H1 (cell line): ENCODE measurements around the gene NAV2. TPM values are rescaled to one million over a fixed set of nuclear protein-coding genes. Genes with fewer than 3 reads are reported as not detected.

Source experiments
- CTCF ChIA-PET: fragments of 300-600 bp; sonication (Branson Sonifier 250); formaldehyde crosslinking; loops from one replicate; lab custom pipeline; 2021; ENCODE audit not compliant: partially characterized antibody; lab: Charles Lee
- POLR2A ChIA-PET: fragments of 300-600 bp; sonication (Branson Sonifier 250); formaldehyde crosslinking; loops from one replicate; lab custom pipeline; 2021; ENCODE audit warnings: inconsistent platforms; ENCODE audit not compliant: partially characterized antibody; lab: Charles Lee
- DNase-seq, 2 experiments: peaks; one replicate each; pipeline versions ENCODE4 v3.0.0 to v3.0.0-alpha.2; 2010 to 2022; ENCODE audit warnings: low spot score in 2 of 2, low read depth in 1 of 2, mixed read lengths in 1 of 2
- FAIRE-seq: peaks from 2 replicates; lab custom pipeline; 2011; peaks lifted over from hg19 to GRCh38; lab: Jason Lieb, UNC
- H2AFZ ChIP-seq: 2 replicates; pipeline ENCODE4 v1.8.1; 2012; ENCODE audit warnings: low read length, inconsistent platforms
- H2AK5ac ChIP-seq: 2 replicates; pipeline ENCODE4 v1.6.1; 2013; ENCODE audit warnings: low read depth, low read length
- H2BK120ac ChIP-seq: replicated peaks from 2 replicates; pipeline ENCODE3; 2013; ENCODE audit warnings: low read depth, low read length, inconsistent platforms
- H2BK12ac ChIP-seq: 2 replicates; pipeline ENCODE4 v1.6.1; 2013; ENCODE audit warnings: low read depth, low read length
- H2BK15ac ChIP-seq: 2 replicates; pipeline ENCODE4 v1.6.1; 2013; ENCODE audit warnings: low read length
- H2BK20ac ChIP-seq: 2 replicates; pipeline ENCODE4 v1.6.1; 2013; ENCODE audit warnings: low read length
- H2BK5ac ChIP-seq: 2 replicates; pipeline ENCODE4 v1.6.1; 2013; ENCODE audit warnings: low read depth, low read length
- H3K14ac ChIP-seq: 2 replicates; pipeline ENCODE4 v1.6.1; 2013; ENCODE audit warnings: inconsistent platforms; ENCODE audit not compliant: insufficient read length
- H3K18ac ChIP-seq: 2 replicates; pipeline ENCODE4 v1.6.1; 2013; ENCODE audit warnings: low read length; ENCODE audit errors: extremely low read depth
- H3K23ac ChIP-seq: 2 replicates; pipeline ENCODE4 v1.6.1; 2013; ENCODE audit warnings: inconsistent platforms; ENCODE audit not compliant: insufficient read length
- H3K23me2 ChIP-seq: 2 replicates; pipeline ENCODE4 v1.6.1; 2013; ENCODE audit warnings: low read depth, low read length
- H3K27ac ChIP-seq: 2 replicates; pipeline ENCODE4 v1.6.1; 2011; ENCODE audit warnings: low read depth, low read length, inconsistent platforms
- H3K27me3 ChIP-seq, 4 experiments: replicated peaks in 1 of 4; 1 replicate in 1 of 4; 2 replicates in 3 of 4; pipeline versions ENCODE4 v1.6.1 to v1.8.1; 2011 to 2013; ENCODE audit warnings: low read length in 3 of 4, mild to moderate bottlenecking in 3 of 4, inconsistent platforms in 2 of 4, mixed read lengths in 2 of 4, moderate library complexity in 1 of 4; ENCODE audit not compliant: control insufficient read depth in 3 of 4, insufficient read depth in 3 of 4; ENCODE audit errors: extremely low read depth in 1 of 4
- H3K36me3 ChIP-seq, 4 experiments: 2 replicates each; pipeline versions ENCODE4 v1.6.1 to v1.8.1; 2011 to 2013; ENCODE audit warnings: mild to moderate bottlenecking in 4 of 4, low read length in 3 of 4, moderate library complexity in 2 of 4, control low read depth in 1 of 4, inconsistent platforms in 1 of 4; ENCODE audit not compliant: insufficient read depth in 4 of 4, control insufficient read depth in 2 of 4
- H3K4ac ChIP-seq: replicated peaks from 2 replicates; pipeline ENCODE3; 2013; ENCODE audit warnings: low read length, low read depth, mixed read lengths, inconsistent platforms; ENCODE audit not compliant: insufficient read length
- H3K4me1 ChIP-seq, 4 experiments: replicated peaks in 1 of 4; 1 replicate in 1 of 4; 2 replicates in 3 of 4; pipeline versions ENCODE4 v1.6.1 to v1.8.1; 2011 to 2013; ENCODE audit warnings: low read length in 3 of 4, inconsistent platforms in 2 of 4, mixed read lengths in 1 of 4; ENCODE audit not compliant: insufficient read depth in 4 of 4, control insufficient read depth in 3 of 4
- H3K4me2 ChIP-seq, 2 experiments: 2 replicates each; pipeline versions ENCODE4 v1.6.1 to v1.8.1; 2011 to 2013; ENCODE audit warnings: low read depth in 2 of 2, low read length in 2 of 2, control low read depth in 1 of 2, inconsistent platforms in 1 of 2, mild to moderate bottlenecking in 1 of 2; ENCODE audit not compliant: insufficient read depth in 1 of 2
- H3K4me3 ChIP-seq, 4 experiments: fragments of 200-600, 300-600 bp in 1 of 4; sonication (generic), shearing (Covaris generic), sonication (Bioruptor Twin) in 1 of 4; 2 replicates each; pipeline versions ENCODE4 v1.5.1 to v1.8.1; 2011 to 2016; ENCODE audit warnings: low read length in 4 of 4, low read depth in 3 of 4, control low read depth in 2 of 4, inconsistent platforms in 2 of 4, mild to moderate bottlenecking in 2 of 4, mixed read lengths in 1 of 4, moderate library complexity in 1 of 4; ENCODE audit not compliant: insufficient read depth in 2 of 4; ENCODE audit errors: extremely low read depth in 1 of 4
- H3K56ac ChIP-seq: replicated peaks from 2 replicates; pipeline ENCODE3; 2013; ENCODE audit warnings: low read depth, mild to moderate bottlenecking, mixed read lengths, low read length, inconsistent platforms; ENCODE audit not compliant: insufficient read length
- H3K79me1 ChIP-seq: 2 replicates; pipeline ENCODE4 v1.6.1; 2013; ENCODE audit warnings: low read depth, low read length, control low read depth
- H3K79me2 ChIP-seq, 2 experiments: 2 replicates each; pipeline versions ENCODE4 v1.6.1 to v1.8.1; 2012 to 2013; ENCODE audit warnings: low read length in 2 of 2, mild to moderate bottlenecking in 2 of 2, inconsistent platforms in 1 of 2; ENCODE audit not compliant: insufficient read depth in 2 of 2, control insufficient read depth in 1 of 2
- H3K9ac ChIP-seq, 4 experiments: replicated peaks in 1 of 4; 1 replicate in 1 of 4; 2 replicates in 3 of 4; pipeline versions ENCODE4 v1.6.1 to v1.8.1; 2011 to 2013; ENCODE audit warnings: low read depth in 3 of 4, low read length in 3 of 4, control low read depth in 2 of 4, mild to moderate bottlenecking in 2 of 4, moderate library complexity in 2 of 4, inconsistent platforms in 1 of 4; ENCODE audit errors: extremely low read depth in 1 of 4
- H3K9me3 ChIP-seq, 2 experiments: 2 replicates each; pipeline versions ENCODE4 v1.6.1 to v1.8.1; 2012 to 2013; ENCODE audit warnings: mild to moderate bottlenecking in 2 of 2, moderate library complexity in 2 of 2, control low read depth in 1 of 2, inconsistent platforms in 1 of 2, low read depth in 1 of 2, low read length in 1 of 2, mixed read lengths in 1 of 2; ENCODE audit not compliant: insufficient read depth in 2 of 2
- H4K20me1 ChIP-seq, 2 experiments: replicated peaks in 1 of 2; 2 replicates each; pipeline versions ENCODE3 to v1.8.1; 2011 to 2013; ENCODE audit warnings: inconsistent platforms in 2 of 2, low read length in 2 of 2, mild to moderate bottlenecking in 1 of 2; ENCODE audit not compliant: insufficient read depth in 2 of 2, control insufficient read depth in 1 of 2
- H4K5ac ChIP-seq: 2 replicates; pipeline ENCODE4 v1.6.1; 2013; ENCODE audit warnings: low read length, low read depth, mixed read lengths, inconsistent platforms; ENCODE audit not compliant: insufficient read length
- H4K8ac ChIP-seq: 2 replicates; pipeline ENCODE4 v1.8.0; 2013; ENCODE audit warnings: mild to moderate bottlenecking, moderate library complexity, low read length, inconsistent platforms; ENCODE audit not compliant: insufficient read depth; ENCODE audit errors: extremely low read depth
- H4K91ac ChIP-seq: replicated peaks from 2 replicates; pipeline ENCODE3; 2013; ENCODE audit warnings: low read length, mixed read lengths, inconsistent platforms; ENCODE audit not compliant: insufficient read length
- CEBPB ChIP-seq: IDR thresholded peaks from 2 replicates; pipeline ENCODE4 v1.6.1; 2012; ENCODE audit warnings: low read depth, low read length
- CTBP2 ChIP-seq: IDR thresholded peaks from 2 replicates; pipeline ENCODE4 v1.7.0; 2011; ENCODE audit warnings: borderline replicate concordance, mild to moderate bottlenecking, moderate library complexity, mixed read lengths, low read length; ENCODE audit not compliant: insufficient read depth, insufficient read length
- GTF2F1 ChIP-seq: IDR thresholded peaks from 2 replicates; pipeline ENCODE4 v1.6.1; 2012; ENCODE audit warnings: low read depth, low read length, improper control_type of control experiment, borderline replicate concordance
- HDAC2 ChIP-seq, 2 experiments: fragments of 300-600 bp in 1 of 2; sonication (generic) in 1 of 2; IDR thresholded peaks; 2 replicates each; pipeline ENCODE4 v1.6.1; 2011 to 2012; ENCODE audit warnings: low read depth in 2 of 2, low read length in 2 of 2, mild to moderate bottlenecking in 2 of 2, moderate library complexity in 2 of 2, borderline replicate concordance in 1 of 2, inconsistent platforms in 1 of 2
- JUN ChIP-seq: IDR thresholded peaks from 2 replicates; pipeline ENCODE4 v1.6.1; 2011; ENCODE audit warnings: low read depth, mild to moderate bottlenecking, improper control_type of control experiment, low read length
- KDM4A ChIP-seq: IDR thresholded peaks from one replicate; pipeline ENCODE4 v1.7.1; 2012; ENCODE audit warnings: low read depth, mild to moderate bottlenecking, moderate library complexity, low read length, inconsistent platforms; ENCODE audit not compliant: severe bottlenecking
- NANOG ChIP-seq: IDR thresholded peaks from 2 replicates; pipeline ENCODE4 v1.6.1; 2011; ENCODE audit warnings: low read length, low read depth, mild to moderate bottlenecking, inconsistent platforms; ENCODE audit not compliant: insufficient read depth, poor library complexity, severe bottlenecking
- WGBS, 2 experiments: shearing (Covaris generic) in 1 of 2; methylation state at CpG; one replicate each; pipeline versions ENCODE4 v1.1.6 to v1.1.7; 2013 to 2015; ENCODE audit warnings: low lambda C conversion rate in 2 of 2, mixed read lengths in 2 of 2, inconsistent platforms in 1 of 2, low coverage in 1 of 2, missing lambda C conversion rate in 1 of 2; ENCODE audit not compliant: insufficient replicate concordance in 2 of 2, insufficient coverage in 1 of 2, insufficient read length in 1 of 2; ENCODE audit errors: extremely low coverage in 1 of 2, missing lambda C conversion rate in 1 of 2; 5-methylcytosine and 5-hydroxymethylcytosine counted together
- polyA plus RNA-seq, 7 experiments: library from polyadenylated mRNA; depleted of rRNA in 3 of 7; stranded (reverse) in 5 of 7; unstranded in 2 of 7; fragments of >200 nt in 5 of 7; fragments of 200-250 nt in 2 of 7; gene quantifications; 1 replicate in 5 of 7; 2 replicates in 1 of 7; 4 replicates in 1 of 7; pipeline versions ENCODE4 v1.2.1 to v1.2.3, GENCODE V29; 2011 to 2013; ENCODE audit warnings: missing spikeins in 2 of 7, mixed read lengths in 2 of 7
- total RNA-seq: library from RNA; stranded (reverse); fragmentation: NEBNext Ultra II Directional; extraction: Animal tissue kit (Norgen Biotek cat#: 25700); gene quantifications from 2 replicates; pipeline ENCODE4 v1.2.1, GENCODE V29; 2021
- TF ChIP-seq, protein P1 (sequence below): IDR thresholded peaks from 2 replicates; pipeline ENCODE4 v1.6.1; 2012; ENCODE audit warnings: low read length, inconsistent platforms
- TF ChIP-seq, protein P2 (sequence below): IDR thresholded peaks from 2 replicates; pipeline ENCODE4 v1.6.1; 2011; ENCODE audit warnings: low read depth, mild to moderate bottlenecking, low read length; ENCODE audit not compliant: insufficient read depth

Gene NAV2
- total and polyA plus RNA-seq, 2 of the 8 experiments (the other 6 are each of a cell fraction or from before 2014, with no cell fraction given): 35.6 to 73.6 TPM

DNA sequence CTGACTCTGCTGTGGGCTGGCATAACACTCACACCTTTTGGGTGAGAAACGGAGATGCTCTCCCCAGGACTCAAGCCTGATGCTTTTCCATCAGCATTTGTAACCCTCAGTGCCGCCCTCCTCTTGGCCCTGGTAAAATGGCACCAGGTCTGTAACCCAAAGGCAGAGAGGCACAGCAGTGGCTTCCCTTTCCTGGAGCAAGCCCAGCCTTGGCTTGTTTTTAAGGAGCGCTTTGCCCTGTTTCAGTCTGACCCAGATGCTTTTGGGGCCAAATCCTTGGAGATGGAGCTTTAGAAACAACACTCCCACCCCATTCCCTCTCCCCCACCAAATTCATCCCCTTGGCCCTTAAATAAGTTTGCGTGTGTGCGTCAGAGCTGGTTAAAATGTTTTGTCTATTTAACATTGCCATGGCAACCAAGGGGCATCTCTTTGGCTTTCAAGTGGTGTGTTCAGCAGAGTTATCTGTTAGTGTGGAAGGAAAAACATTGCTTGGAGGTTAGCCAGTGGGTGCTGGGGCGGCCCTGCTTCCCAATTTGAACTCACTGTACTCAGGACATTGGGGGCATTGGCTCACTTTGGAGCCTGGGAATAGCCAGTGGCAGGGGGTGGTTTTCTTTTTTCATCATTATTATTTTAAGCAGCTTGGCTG, 134.1 kb downstream of the NAV2 start:
- Histone ChIP-seq H3K4me3 (no peak overlapping the region), H3K36me3 (peaks cover 7 to 31% (median 19%) of the 10 kb centered on the region in 4 experiments; a peak in 7 of 8 replicates), H3K4me1 (peaks cover 0 to 12% (median 4%) of the 10 kb centered on the region in 4 experiments; a peak in 4 of 7 replicates), H2BK20ac (no peak overlapping the region), H2BK12ac (no peak overlapping the region), H3K27ac (no peak overlapping the region), H3K23me2 (no peaks in the 10 kb centered on the region), H3K9ac (no peak overlapping the region), H3K56ac (no peak overlapping the region), H3K23ac (no peak overlapping the region), H3K14ac (no peak overlapping the region), H4K91ac (no peak overlapping the region), H3K4me2 (no peak overlapping the region), H3K79me2 (peaks cover 0 to 11% of the 10 kb centered on the region in 2 experiments; a peak in 1 of 4 replicates), H2AFZ (no peak overlapping the region), H3K27me3 (no peaks in the 10 kb centered on the region), H2BK120ac (no peak overlapping the region), H2AK5ac (no peak overlapping the region), H2BK15ac (no peak overlapping the region), H3K79me1 (no peaks in the 10 kb centered on the region; the same call in 1 of the 2 replicates), H3K18ac (no peak overlapping the region), H4K20me1 (peaks cover 0 to 4% of the 10 kb centered on the region in 2 experiments), H3K4ac (no peak overlapping the region), H4K8ac (no peak overlapping the region), H2BK5ac (no peak overlapping the region), H3K9me3 (peaks cover 0 to 4% of the 10 kb centered on the region in 2 experiments; a peak in 1 of 4 replicates), H4K5ac (no peak overlapping the region)
- WGBS, 2 experiments: 88% methylated on average over 6 of the region's 6 CpGs; no CpG with 5 or more reads in 1 of the 2 experiments
- ChIA-PET POLR2A (interaction anchor here (1.3 kb wide), 1 partner anchor 9 kb away, joined by 3 read pairs; no protein-coding TSS in a partner anchor), CTCF (interaction anchor here (0.9 to 3.4 kb wide), 5 partner anchors 21 to 83 kb away, joined by 4 to 24 read pairs (median 5); no protein-coding TSS in a partner anchor)
- no peak for DNase-seq
- no peak for FAIRE-seq
- TF ChIP-seq, protein P1, sequence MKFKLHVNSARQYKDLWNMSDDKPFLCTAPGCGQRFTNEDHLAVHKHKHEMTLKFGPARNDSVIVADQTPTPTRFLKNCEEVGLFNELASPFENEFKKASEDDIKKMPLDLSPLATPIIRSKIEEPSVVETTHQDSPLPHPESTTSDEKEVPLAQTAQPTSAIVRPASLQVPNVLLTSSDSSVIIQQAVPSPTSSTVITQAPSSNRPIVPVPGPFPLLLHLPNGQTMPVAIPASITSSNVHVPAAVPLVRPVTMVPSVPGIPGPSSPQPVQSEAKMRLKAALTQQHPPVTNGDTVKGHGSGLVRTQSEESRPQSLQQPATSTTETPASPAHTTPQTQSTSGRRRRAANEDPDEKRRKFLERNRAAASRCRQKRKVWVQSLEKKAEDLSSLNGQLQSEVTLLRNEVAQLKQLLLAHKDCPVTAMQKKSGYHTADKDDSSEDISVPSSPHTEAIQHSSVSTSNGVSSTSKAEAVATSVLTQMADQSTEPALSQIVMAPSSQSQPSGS: no peak
- TF ChIP-seq, protein P2, sequence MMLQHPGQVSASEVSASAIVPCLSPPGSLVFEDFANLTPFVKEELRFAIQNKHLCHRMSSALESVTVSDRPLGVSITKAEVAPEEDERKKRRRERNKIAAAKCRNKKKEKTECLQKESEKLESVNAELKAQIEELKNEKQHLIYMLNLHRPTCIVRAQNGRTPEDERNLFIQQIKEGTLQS: no peak
- TF ChIP-seq KDM4A (no peak), NANOG (no peak), GTF2F1 (no peak), JUN (no peak), CEBPB (no peak), HDAC2 (IDR thresholded peaks at IDR 0.05; ENCODE audit: borderline replicate concordance in 1 of 2, low read depth in 2 of 2, low read length in 2 of 2) (no peak), CTBP2 (no peak)
